Activated CD4-positive, alpha-beta T cell treated with anti-CD3 and anti-CD28 coated beads for 36 hours (primary cell): ENCODE data around the gene SERPINB7. TPM values are rescaled to one million over a fixed set of nuclear protein-coding genes. Genes with fewer than 3 reads are reported as not detected.

Source experiments
- ATAC-seq: fragments of 200-7000 bp; cut with Tn5 transposase; one replicate; pipeline ENCODE4 v1.10.0; 2021; ENCODE audit warnings: mild to moderate bottlenecking, moderate library complexity
- CTCF ChIA-PET: fragments of 350-600 bp; sonication (Branson Sonifier 250); formaldehyde crosslinking; loops from one replicate; lab custom pipeline; 2021; ENCODE audit warnings: antibody characterized with exemption; lab: Charles Lee
- POLR2A ChIA-PET: fragments of 350-600 bp; sonication (Branson Sonifier 250); formaldehyde crosslinking; loops from one replicate; lab custom pipeline; 2021; ENCODE audit warnings: antibody characterized with exemption, inconsistent platforms; lab: Charles Lee
- DNase-seq: peaks from one replicate; pipeline ENCODE4 v3.0.0-alpha.2; 2020
- H3K27ac Mint-ChIP-seq: one replicate; pipeline ENCODE4 v1.8.0; 2021; ENCODE audit warnings: mixed read lengths
- H3K27me3 Mint-ChIP-seq: one replicate; pipeline ENCODE4 v1.8.0; 2021; ENCODE audit warnings: mixed read lengths
- H3K36me3 Mint-ChIP-seq: one replicate; pipeline ENCODE4 v1.8.0; 2021; ENCODE audit warnings: low read depth, mixed read lengths
- H3K4me1 Mint-ChIP-seq: one replicate; pipeline ENCODE4 v1.8.0; 2021; ENCODE audit warnings: mixed read lengths
- H3K4me3 Mint-ChIP-seq: one replicate; pipeline ENCODE4 v1.8.0; 2021; ENCODE audit warnings: mild to moderate bottlenecking, moderate library complexity, mixed read lengths
- H3K9me3 Mint-ChIP-seq: one replicate; pipeline ENCODE4 v1.8.0; 2021; ENCODE audit warnings: low read depth, mixed read lengths
- intact Hi-C, 2 experiments: fragments of 100-400 bp; cut with DNase I in 1 of 2; cut with micrococcal nuclease in 1 of 2; formaldehyde crosslinking; loops; one replicate each; pipeline versions ENCODE4 v1.14.2 to v1.15.1; 2022 to 2024; cut with DNase I, micrococcal nuclease
- total RNA-seq, 2 experiments: library from RNA; stranded (reverse); gene quantifications; one replicate each; pipeline ENCODE4 v1.2.3, GENCODE V29; 2021

The SERPINB7 gene
- total RNA-seq, 2 experiments from 2014 or later = not detected

DNA sequence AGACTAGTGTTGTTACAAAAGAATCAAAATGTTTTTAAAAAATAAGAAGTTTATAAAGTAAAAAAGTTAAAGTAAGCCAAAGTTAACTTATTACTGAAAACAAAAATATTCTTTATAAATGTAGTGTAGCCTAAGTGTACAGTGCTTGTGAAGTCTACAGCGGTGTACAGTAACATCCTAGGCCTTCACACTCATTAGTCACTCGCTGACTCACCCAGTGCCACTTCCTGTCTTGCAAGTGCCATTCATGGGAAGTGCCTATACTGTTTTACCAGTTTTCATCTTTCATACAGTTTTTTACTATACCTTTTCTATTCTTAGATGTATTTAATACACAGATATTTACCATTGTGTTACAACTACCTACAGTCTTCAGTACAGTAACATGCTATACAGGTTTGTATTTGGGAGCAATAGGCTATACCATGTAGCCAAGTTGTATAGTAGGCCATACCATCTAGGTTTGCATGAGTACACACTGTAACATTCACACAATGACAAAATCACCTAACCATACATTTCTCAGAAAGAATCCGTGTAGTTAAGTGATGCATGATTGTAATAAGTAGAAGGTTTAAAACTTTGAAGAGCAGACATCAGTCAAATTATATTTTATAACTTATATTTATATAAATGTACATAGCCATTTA, 13.4 kb downstream of the SERPINB7 start:
- H3K4me1 Mint-ChIP-seq = peaks cover 6% of the 10 kb centered on the region
- no peaks in the 10 kb centered on the region for H3K27me3 Mint-ChIP-seq
- ChIA-PET CTCF (no interaction called here), POLR2A (no interaction called here)
- no peak overlapping the region for H3K27ac Mint-ChIP-seq
- H3K36me3 Mint-ChIP-seq = no peaks in the 10 kb centered on the region
- intact Hi-C loops = no loop called here
- H3K4me3 Mint-ChIP-seq = no peak overlapping the region
- ATAC-seq (peak; percentile 100), DNase-seq (peak; percentile 80)
- no peaks in the 10 kb centered on the region for H3K9me3 Mint-ChIP-seq

DNA sequence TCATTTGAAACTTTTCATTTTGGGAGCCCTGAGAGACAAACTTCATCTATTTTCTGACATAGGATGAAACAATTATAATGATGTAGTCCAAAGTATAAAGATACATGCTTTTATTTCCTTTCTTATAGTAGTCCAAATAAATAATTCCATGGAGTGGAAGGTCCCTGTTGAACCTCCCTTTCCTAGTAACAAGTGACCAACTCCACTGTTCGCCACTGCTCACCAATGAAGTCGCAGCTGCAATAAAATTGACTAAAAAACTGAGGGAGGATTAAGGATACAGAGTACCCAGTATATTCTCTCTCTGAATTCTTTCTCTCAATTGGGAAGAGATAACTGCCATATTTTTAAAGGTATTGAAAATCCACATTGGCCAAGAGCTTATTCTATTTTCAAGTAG, 14.1 kb downstream of the SERPINB7 start:
- peaks cover 6% of the 10 kb centered on the region for H3K4me1 Mint-ChIP-seq
- no peaks in the 10 kb centered on the region for H3K27me3 Mint-ChIP-seq
- ChIA-PET CTCF (no interaction called here), POLR2A (no interaction called here)
- no peak overlapping the region for H3K27ac Mint-ChIP-seq
- H3K4me3 Mint-ChIP-seq = no peak overlapping the region
- ATAC-seq (no peak), DNase-seq (no peak)
- no peaks in the 10 kb centered on the region for H3K9me3 Mint-ChIP-seq
- H3K36me3 Mint-ChIP-seq = no peaks in the 10 kb centered on the region
- intact Hi-C loops = no loop called here

DNA sequence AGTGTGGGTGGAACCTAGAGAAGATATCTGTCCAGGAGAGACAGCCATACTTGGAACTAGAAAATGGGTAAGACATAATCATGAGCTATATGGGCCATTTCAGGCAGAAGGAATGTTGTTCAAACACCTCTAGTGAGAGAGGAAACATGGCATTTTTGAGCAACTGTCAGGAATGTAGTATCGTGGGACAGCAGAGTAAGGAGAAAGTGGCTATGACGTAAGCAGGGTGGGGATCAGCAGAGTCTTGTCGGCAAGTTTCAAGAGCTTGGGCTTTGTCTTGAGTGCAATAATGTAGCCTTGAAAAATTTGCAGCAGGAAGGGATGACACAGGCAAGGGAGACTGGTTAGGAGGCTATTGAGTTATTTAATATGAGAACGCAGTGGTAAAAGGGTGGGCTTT, 20.4 kb downstream of the SERPINB7 start:
- ChIA-PET CTCF (no interaction called here), POLR2A (no interaction called here)
- H3K36me3 Mint-ChIP-seq = no peaks in the 10 kb centered on the region
- H3K27me3 Mint-ChIP-seq = no peaks in the 10 kb centered on the region
- intact Hi-C loops = no loop called here
- ATAC-seq (no peak), DNase-seq (no peak)
- H3K27ac Mint-ChIP-seq = no peak overlapping the region
- no peaks in the 10 kb centered on the region for H3K4me1 Mint-ChIP-seq
- no peaks in the 10 kb centered on the region for H3K9me3 Mint-ChIP-seq
- H3K4me3 Mint-ChIP-seq = no peak overlapping the region

GRCh38 chr18:63799189-63799588, 24.0 kb downstream of the SERPINB7 start:
- H3K4me3 Mint-ChIP-seq = no peak overlapping the region
- H3K27ac Mint-ChIP-seq = no peak overlapping the region
- intact Hi-C loops = no loop called here
- no peaks in the 10 kb centered on the region for H3K36me3 Mint-ChIP-seq
- DNase-seq = no peak
- H3K4me1 Mint-ChIP-seq = no peaks in the 10 kb centered on the region
- no peaks in the 10 kb centered on the region for H3K9me3 Mint-ChIP-seq
- ChIA-PET CTCF (no interaction called here), POLR2A (interaction anchor here (0.6 kb wide), 1 partner anchor 381 kb away, joined by 8 read pairs; no protein-coding TSS in a partner anchor)
- H3K27me3 Mint-ChIP-seq = no peaks in the 10 kb centered on the region
- no peak for ATAC-seq

GRCh38 chr18:63801343-63801742, 26.1 kb downstream of the SERPINB7 start:
- ChIA-PET CTCF (no interaction called here), POLR2A (no interaction called here)
- Mint-ChIP-seq H3K27me3 (peaks cover 2% of the 10 kb centered on the region), H3K9me3 (no peaks in the 10 kb centered on the region), H3K4me1 (no peaks in the 10 kb centered on the region), H3K27ac (no peak overlapping the region), H3K36me3 (no peaks in the 10 kb centered on the region), H3K4me3 (no peak overlapping the region)
- ATAC-seq (no peak), DNase-seq (no peak)
- intact Hi-C loops = no loop called here

DNA sequence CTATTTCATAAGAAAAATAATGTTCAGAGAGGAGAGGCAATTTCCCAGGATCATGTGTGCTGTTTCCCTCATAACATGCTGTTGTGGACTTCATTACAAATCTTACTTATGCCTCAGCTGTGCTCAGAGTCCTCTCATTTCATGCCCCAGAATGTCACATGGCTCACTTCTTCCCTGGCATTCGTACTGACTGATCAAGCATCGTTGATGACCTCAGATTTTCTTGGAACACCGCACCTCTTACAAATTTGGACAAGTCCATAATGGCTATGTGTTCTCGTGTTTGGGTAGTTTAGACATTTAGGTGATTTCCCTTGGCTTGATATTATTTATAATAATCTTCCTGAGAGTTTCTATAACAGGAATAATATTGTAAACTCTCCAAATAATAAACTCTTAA, 32.9 kb downstream of the SERPINB7 start:
- H3K4me1 Mint-ChIP-seq = no peaks in the 10 kb centered on the region
- CTCF ChIA-PET = no interaction called here
- no peaks in the 10 kb centered on the region for H3K9me3 Mint-ChIP-seq
- H3K4me3 Mint-ChIP-seq = no peak overlapping the region
- H3K36me3 Mint-ChIP-seq = no peaks in the 10 kb centered on the region
- no peak for DNase-seq
- no peak for ATAC-seq
- peaks cover 12% of the 10 kb centered on the region for H3K27me3 Mint-ChIP-seq
- no peak overlapping the region for H3K27ac Mint-ChIP-seq
- intact Hi-C loops = no loop called here
- POLR2A ChIA-PET = no interaction called here

- intact Hi-C loops = no loop called here
- ChIA-PET CTCF (interaction anchor here (1.2 kb wide), 1 partner anchor 300 kb away, joined by 5 read pairs; no protein-coding TSS in a partner anchor), POLR2A (no interaction called here)
- H3K36me3 Mint-ChIP-seq = no peaks in the 10 kb centered on the region
- peaks cover 23% of the 10 kb centered on the region for H3K9me3 Mint-ChIP-seq
- H3K4me1 Mint-ChIP-seq = peaks cover 3% of the 10 kb centered on the region
- no peak overlapping the region for H3K27ac Mint-ChIP-seq
- H3K4me3 Mint-ChIP-seq = no peak overlapping the region
- DNase-seq (no peak), ATAC-seq (no peak)
- peaks cover 9% of the 10 kb centered on the region for H3K27me3 Mint-ChIP-seq
Observed at GRCh38 chr18:63817441-63818051, 42.3 kb downstream of the SERPINB7 start.

DNA sequence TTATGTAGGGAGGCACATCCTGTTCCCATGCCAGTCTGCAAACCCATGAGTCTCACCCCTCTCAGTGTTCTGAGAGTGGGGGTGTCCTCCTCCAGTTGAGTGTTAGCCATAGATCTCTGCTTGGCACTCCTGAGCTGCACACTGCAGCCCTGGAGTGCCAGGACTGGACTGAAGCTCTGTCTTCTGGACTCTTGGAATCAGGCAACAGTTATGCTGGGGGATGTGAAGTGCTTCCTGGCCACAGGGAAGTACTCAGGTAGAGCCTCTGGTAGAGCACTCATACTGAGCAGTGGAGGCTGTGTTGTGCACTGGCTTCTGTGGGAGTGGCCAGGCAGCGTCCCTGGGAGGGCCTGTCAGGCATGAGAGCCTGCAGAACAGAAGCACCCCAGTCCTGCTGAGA, 43.0 kb downstream of the SERPINB7 start:
- intact Hi-C loops = no loop called here
- Mint-ChIP-seq H3K27me3 (peaks cover 10% of the 10 kb centered on the region), H3K36me3 (no peaks in the 10 kb centered on the region), H3K9me3 (peaks cover 23% of the 10 kb centered on the region), H3K4me1 (peaks cover 3% of the 10 kb centered on the region), H3K27ac (no peak overlapping the region), H3K4me3 (no peak overlapping the region)
- no peak for ATAC-seq
- DNase-seq = no peak
- CTCF ChIA-PET = interaction anchor here (1.2 kb wide), 1 partner anchor 301 kb away, joined by 5 read pairs; no protein-coding TSS in a partner anchor
- POLR2A ChIA-PET = no interaction called here

GRCh38 chr18:63819786-63820185, 44.6 kb downstream of the SERPINB7 start:
- peaks cover 20% of the 10 kb centered on the region for H3K9me3 Mint-ChIP-seq
- intact Hi-C loops = no loop called here
- H3K27me3 Mint-ChIP-seq = peaks cover 13% of the 10 kb centered on the region
- H3K36me3 Mint-ChIP-seq = no peaks in the 10 kb centered on the region
- no peak overlapping the region for H3K27ac Mint-ChIP-seq
- DNase-seq (no peak), ATAC-seq (no peak)
- POLR2A ChIA-PET = no interaction called here
- H3K4me1 Mint-ChIP-seq = peaks cover 3% of the 10 kb centered on the region
- CTCF ChIA-PET = interaction anchor here (0.5 to 1.3 kb wide), 2 partner anchors 26 to 61 kb away, joined by 3 read pairs; no protein-coding TSS in a partner anchor
- H3K4me3 Mint-ChIP-seq = no peak overlapping the region

- peaks cover 13% of the 10 kb centered on the region for H3K9me3 Mint-ChIP-seq
- H3K36me3 Mint-ChIP-seq = no peaks in the 10 kb centered on the region
- ChIA-PET POLR2A (no interaction called here), CTCF (no interaction called here)
- peaks cover 7% of the 10 kb centered on the region for H3K27me3 Mint-ChIP-seq
- ATAC-seq = no peak
- DNase-seq = no peak
- intact Hi-C loops = no loop called here
- no peak overlapping the region for H3K27ac Mint-ChIP-seq
- H3K4me3 Mint-ChIP-seq = no peak overlapping the region
- H3K4me1 Mint-ChIP-seq = no peaks in the 10 kb centered on the region
Observed at GRCh38 chr18:63820694-63821093, 45.5 kb downstream of the SERPINB7 start.

DNA sequence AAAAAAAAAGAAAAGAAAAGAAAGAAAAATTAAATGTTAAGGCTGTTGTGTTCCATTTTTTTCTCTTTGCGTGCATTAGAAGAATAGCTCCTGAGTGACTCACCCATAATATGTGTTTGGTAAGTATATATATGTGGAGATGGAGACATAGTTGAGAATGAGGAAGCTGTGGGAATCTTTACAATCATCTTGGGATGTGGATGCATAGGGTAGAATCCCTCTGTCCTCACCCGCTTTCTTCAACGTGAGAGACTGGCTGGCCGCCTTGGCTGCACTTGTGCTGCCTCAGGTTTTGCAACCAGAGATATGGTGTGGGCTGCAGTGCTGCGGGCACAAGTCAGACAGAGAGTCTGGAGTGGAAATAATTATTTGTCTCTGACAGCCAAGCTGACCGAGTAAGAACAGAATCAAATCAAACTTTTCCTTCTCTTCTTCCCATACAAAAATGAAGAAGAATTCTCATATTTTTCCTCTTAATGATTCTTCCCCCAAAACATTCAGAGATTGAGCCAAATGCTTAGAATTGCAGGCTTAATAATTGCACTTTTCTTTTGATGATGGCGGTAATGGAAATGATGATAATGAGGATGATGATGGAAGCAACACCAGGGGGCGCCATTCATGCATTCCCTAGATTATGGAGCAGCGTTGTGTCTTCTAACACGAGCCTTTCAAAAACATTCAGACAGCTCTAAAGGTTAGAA, 48.5 kb downstream of the SERPINB7 start:
- Mint-ChIP-seq H3K36me3 (no peaks in the 10 kb centered on the region), H3K27me3 (peaks cover 7% of the 10 kb centered on the region), H3K4me3 (no peak overlapping the region), H3K4me1 (no peaks in the 10 kb centered on the region), H3K27ac (no peak overlapping the region), H3K9me3 (no peaks in the 10 kb centered on the region)
- intact Hi-C loops = loop anchor here (1.0 to 2.0 kb wide), 4 partner anchors 21 to 156 kb away; no protein-coding TSS in a partner anchor
- DNase-seq (peak; percentile 69), ATAC-seq (no peak)
- CTCF ChIA-PET = interaction anchor here (0.7 to 2.0 kb wide), 8 partner anchors 9 to 306 kb away, joined by 3 to 5 read pairs (median 4); no protein-coding TSS in a partner anchor
- POLR2A ChIA-PET = no interaction called here
